ENCODE results near the gene C12orf54. TPM values are rescaled to one million over a fixed set of nuclear protein-coding genes. Genes with fewer than 3 reads are reported as not detected.
"Not testable (repeated sequence)": the region's sequence is repeated elsewhere in the genome, so short reads cannot be mapped to it uniquely, and the experiment has no call there.

Gene C12orf54
- total RNA-seq, 1 donor from 2014 or later, result not detected

DNA sequence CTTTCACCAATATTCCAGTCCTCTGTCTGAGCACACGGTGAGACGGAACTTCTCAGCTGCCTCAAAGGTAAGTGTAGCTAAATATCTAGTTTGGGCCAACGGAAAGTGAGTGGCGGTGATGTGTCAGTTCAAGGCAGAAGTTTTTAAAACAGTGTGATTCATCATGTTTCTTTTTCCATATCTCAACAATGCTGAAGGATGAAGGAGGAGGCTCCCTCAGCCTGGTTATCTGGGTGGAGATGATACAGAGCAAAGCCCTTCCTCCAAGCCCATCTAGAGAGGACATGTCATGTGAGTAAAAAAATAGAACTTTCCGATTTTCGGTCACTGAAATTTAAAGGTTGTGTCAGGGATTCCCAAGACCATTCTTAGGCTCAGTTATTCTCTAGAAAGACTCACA is 23.0 kb upstream of the C12orf54 start:
- no peak for DNase-seq (ENCODE audit: low spot score)
- Mint-ChIP-seq H3K36me3 (no peaks in the 10 kb centered on the region), H3K4me3 (no peak overlapping the region), H3K9me3 (no peaks in the 10 kb centered on the region), H3K27me3 (ENCODE audit: insufficient read depth, low read depth) (peaks cover 2% of the 10 kb centered on the region), H3K4me1 (no peaks in the 10 kb centered on the region), H3K27ac (no peak overlapping the region)
- no peaks in the 10 kb centered on the region for H3K79me2 ChIP-seq (ENCODE audit: low read depth)
- no peak overlapping the region for H3K4me2 ChIP-seq
- H3K9ac ChIP-seq, result no peak overlapping the region
- H3K27ac ChIP-seq, result no peak overlapping the region
- H3K9me3 ChIP-seq (ENCODE audit: low read depth), result no peaks in the 10 kb centered on the region
- H3K36me3 ChIP-seq, result no peaks in the 10 kb centered on the region
- H3K27me3 ChIP-seq, result no peaks in the 10 kb centered on the region
- no peak overlapping the region for H3K4me3 ChIP-seq
- no peaks in the 10 kb centered on the region for H4K20me1 ChIP-seq (ENCODE audit: low read depth)
- no peak overlapping the region for H2AFZ ChIP-seq (replicated peaks)
- H3F3A ChIP-seq (ENCODE audit: low read depth), result no peaks in the 10 kb centered on the region
- no peak for TF ChIP-seq EZH2phosphoT487 (IDR thresholded peaks at IDR 0.05)
- TF ChIP-seq, protein P1, sequence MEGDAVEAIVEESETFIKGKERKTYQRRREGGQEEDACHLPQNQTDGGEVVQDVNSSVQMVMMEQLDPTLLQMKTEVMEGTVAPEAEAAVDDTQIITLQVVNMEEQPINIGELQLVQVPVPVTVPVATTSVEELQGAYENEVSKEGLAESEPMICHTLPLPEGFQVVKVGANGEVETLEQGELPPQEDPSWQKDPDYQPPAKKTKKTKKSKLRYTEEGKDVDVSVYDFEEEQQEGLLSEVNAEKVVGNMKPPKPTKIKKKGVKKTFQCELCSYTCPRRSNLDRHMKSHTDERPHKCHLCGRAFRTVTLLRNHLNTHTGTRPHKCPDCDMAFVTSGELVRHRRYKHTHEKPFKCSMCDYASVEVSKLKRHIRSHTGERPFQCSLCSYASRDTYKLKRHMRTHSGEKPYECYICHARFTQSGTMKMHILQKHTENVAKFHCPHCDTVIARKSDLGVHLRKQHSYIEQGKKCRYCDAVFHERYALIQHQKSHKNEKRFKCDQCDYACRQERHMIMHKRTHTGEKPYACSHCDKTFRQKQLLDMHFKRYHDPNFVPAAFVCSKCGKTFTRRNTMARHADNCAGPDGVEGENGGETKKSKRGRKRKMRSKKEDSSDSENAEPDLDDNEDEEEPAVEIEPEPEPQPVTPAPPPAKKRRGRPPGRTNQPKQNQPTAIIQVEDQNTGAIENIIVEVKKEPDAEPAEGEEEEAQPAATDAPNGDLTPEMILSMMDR (IDR thresholded peaks at IDR 0.05), result no peak
- TF ChIP-seq EZH2 (IDR thresholded peaks at IDR 0.05), result no peak
- H3K4me1 ChIP-seq, result no peaks in the 10 kb centered on the region

DNA sequence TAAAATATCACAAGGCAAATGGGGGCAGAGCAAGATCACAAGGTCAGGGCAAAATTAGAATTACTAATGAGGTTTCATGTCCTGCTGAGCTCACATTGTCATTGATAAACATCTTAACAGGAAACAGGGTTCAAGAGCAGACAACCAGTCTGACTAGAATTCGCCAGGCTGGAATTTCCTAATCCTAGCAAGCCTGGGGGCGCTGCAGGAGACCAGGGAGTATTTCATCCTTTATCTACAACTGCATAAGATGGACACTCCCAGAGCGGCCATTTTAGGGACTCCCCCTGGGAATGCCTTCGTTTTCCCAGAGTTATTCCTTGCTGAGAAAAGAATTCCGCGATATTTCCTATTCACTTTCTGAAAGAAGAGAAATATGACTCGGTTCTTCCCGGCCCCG is 13.3 kb upstream of the C12orf54 start:
- DNase-seq (ENCODE audit: low spot score); H3K4me2 ChIP-seq; H3K4me1 ChIP-seq; H3K9me3 ChIP-seq (ENCODE audit: low read depth); H3K4me1 Mint-ChIP-seq; H3K36me3 Mint-ChIP-seq; H3K79me2 ChIP-seq (ENCODE audit: low read depth); H3K4me3 Mint-ChIP-seq; H3K4me3 ChIP-seq; H3K27ac ChIP-seq; H3K27ac Mint-ChIP-seq; H2AFZ ChIP-seq (replicated peaks); H4K20me1 ChIP-seq (ENCODE audit: low read depth); H3F3A ChIP-seq (ENCODE audit: low read depth); H3K36me3 ChIP-seq; H3K27me3 Mint-ChIP-seq (ENCODE audit: insufficient read depth, low read depth); H3K9ac ChIP-seq; H3K27me3 ChIP-seq: not testable (repeated sequence)
- peaks cover 44% of the 10 kb centered on the region for H3K9me3 Mint-ChIP-seq

DNA sequence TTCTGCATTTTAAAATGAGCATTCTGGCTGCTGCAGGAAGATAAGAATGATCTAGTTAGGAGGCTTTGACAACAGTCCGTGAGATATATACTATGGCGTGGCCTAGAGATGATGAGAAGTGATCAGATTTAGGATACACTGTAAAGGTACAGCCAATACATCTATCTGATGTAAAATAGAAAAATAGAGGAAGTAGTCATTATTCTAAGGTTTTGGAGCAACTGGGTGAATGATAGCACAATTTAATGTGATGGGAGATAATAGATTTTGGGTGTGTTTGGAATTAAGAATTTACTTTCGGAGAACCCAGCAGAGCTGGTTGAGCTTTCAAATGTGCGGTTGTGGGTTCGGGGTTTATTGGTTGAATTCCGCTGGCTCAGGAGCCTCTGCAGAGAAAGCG is 10.0 kb upstream of the C12orf54 start, which contains the start of gene ANP32D:
ANP32D (plus strand) TSS at position 301 of the 400 bp plus-strand sequence. CDS start 106 bp downstream, outside the sequence.
- H3K27ac ChIP-seq, result no peak within 1 kb of the TSS
- Mint-ChIP-seq H3K36me3 (peaks cover 3% of the 10 kb centered on the region), H3K27me3 (ENCODE audit: insufficient read depth, low read depth) (peaks cover 5% of the 10 kb centered on the region), H3K4me1 (no peaks in the 10 kb centered on the region), H3K4me3 (no peak within 1 kb of the TSS), H3K9me3 (peaks cover 43% of the 10 kb centered on the region), H3K27ac (no peak within 1 kb of the TSS)
- no peaks in the 10 kb centered on the region for H3K4me1 ChIP-seq
- H2AFZ ChIP-seq (replicated peaks), result no peak within 1 kb of the TSS
- no peak within 1 kb of the TSS for H3K4me3 ChIP-seq
- H3K79me2 ChIP-seq (ENCODE audit: low read depth), result no peaks in the 10 kb centered on the region
- H3K9me3 ChIP-seq (ENCODE audit: low read depth), result no peaks in the 10 kb centered on the region
- TF ChIP-seq, protein P1 (IDR thresholded peaks at IDR 0.05), result no peak
- TF ChIP-seq EZH2phosphoT487 (IDR thresholded peaks at IDR 0.05), result no peak
- TF ChIP-seq EZH2 (IDR thresholded peaks at IDR 0.05), result no peak
- H3K9ac ChIP-seq, result no peak within 1 kb of the TSS
- no peaks in the 10 kb centered on the region for H3K36me3 ChIP-seq
- H3F3A ChIP-seq (ENCODE audit: low read depth), result no peaks in the 10 kb centered on the region
- DNase-seq (ENCODE audit: low spot score), result no peak
- H3K4me2 ChIP-seq, result no peak within 1 kb of the TSS
- H4K20me1 ChIP-seq (ENCODE audit: low read depth), result no peaks in the 10 kb centered on the region
- no peaks in the 10 kb centered on the region for H3K27me3 ChIP-seq

DNA sequence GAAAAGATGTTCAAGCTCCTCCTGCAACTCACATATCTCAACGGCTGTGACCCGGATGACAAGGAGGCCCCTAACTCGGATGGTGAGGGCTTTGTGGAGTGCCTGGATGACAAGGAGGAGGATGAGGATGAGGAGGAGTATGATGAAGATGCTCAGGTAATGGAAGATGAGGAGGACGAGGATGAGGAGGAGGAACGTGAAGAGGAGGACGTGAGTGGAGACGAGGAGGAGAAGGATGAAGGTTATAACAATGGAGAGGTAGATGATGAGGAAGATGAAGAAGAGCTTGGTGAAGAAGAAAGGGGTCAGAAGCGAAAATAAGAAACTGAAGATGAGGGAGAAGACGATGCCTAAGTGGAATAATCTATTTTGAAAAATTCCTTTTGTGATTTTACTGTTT is 9.2 kb upstream of the C12orf54 start:
- no peak for DNase-seq (ENCODE audit: low spot score)
- no peaks in the 10 kb centered on the region for H3K27me3 ChIP-seq
- H3F3A ChIP-seq (ENCODE audit: low read depth), result no peaks in the 10 kb centered on the region
- Mint-ChIP-seq H3K4me1 (no peaks in the 10 kb centered on the region), H3K27me3 (ENCODE audit: insufficient read depth, low read depth) (peaks cover 5% of the 10 kb centered on the region), H3K36me3 (peaks cover 3% of the 10 kb centered on the region), H3K27ac (no peak overlapping the region), H3K4me3 (no peak overlapping the region), H3K9me3 (peaks cover 38% of the 10 kb centered on the region)
- no peak for TF ChIP-seq EZH2phosphoT487 (IDR thresholded peaks at IDR 0.05)
- TF ChIP-seq, protein P1 (IDR thresholded peaks at IDR 0.05), result no peak
- no peak for TF ChIP-seq EZH2 (IDR thresholded peaks at IDR 0.05)
- no peak overlapping the region for H2AFZ ChIP-seq (replicated peaks)
- H3K27ac ChIP-seq, result no peak overlapping the region
- no peaks in the 10 kb centered on the region for H3K79me2 ChIP-seq (ENCODE audit: low read depth)
- H4K20me1 ChIP-seq (ENCODE audit: low read depth), result no peaks in the 10 kb centered on the region
- H3K9me3 ChIP-seq (ENCODE audit: low read depth), result no peaks in the 10 kb centered on the region
- H3K4me2 ChIP-seq, result no peak overlapping the region
- H3K9ac ChIP-seq, result no peak overlapping the region
- no peak overlapping the region for H3K4me3 ChIP-seq
- H3K4me1 ChIP-seq, result no peaks in the 10 kb centered on the region
- no peaks in the 10 kb centered on the region for H3K36me3 ChIP-seq

DNA sequence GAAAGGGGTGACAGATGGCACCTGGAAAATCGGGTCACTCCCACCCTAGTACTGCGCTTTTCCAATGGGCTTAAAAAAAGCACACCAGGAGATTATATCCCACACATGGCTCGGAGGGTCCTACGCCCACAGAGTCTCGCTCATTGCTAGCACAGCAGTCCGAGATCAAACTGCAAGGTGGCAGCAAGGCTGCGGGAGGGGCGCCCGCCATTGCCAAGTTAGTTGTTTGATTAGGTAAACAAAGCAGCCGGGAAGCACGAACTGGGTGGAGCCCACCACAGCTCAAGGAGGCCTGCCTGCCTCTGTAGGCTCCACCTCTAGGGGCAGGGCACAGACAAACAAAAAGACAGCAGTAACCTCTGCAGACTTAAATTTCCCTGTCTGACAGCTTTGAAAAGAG is 7.8 kb upstream of the C12orf54 start:
- not testable (repeated sequence) for H3K4me1 ChIP-seq, H3K36me3 Mint-ChIP-seq

More for the DNA sequence above, 7.8 kb upstream of the C12orf54 start:
- H3K27ac Mint-ChIP-seq; H3K9ac ChIP-seq; H3K4me3 Mint-ChIP-seq; H3K4me2 ChIP-seq; H3K4me1 Mint-ChIP-seq; H3K27me3 Mint-ChIP-seq (ENCODE audit: insufficient read depth, low read depth); H3K9me3 ChIP-seq (ENCODE audit: low read depth); H3K36me3 ChIP-seq; H3K27me3 ChIP-seq; H3K27ac ChIP-seq; H4K20me1 ChIP-seq (ENCODE audit: low read depth); H3K79me2 ChIP-seq (ENCODE audit: low read depth); H3K4me3 ChIP-seq; DNase-seq (ENCODE audit: low spot score); H2AFZ ChIP-seq (replicated peaks); H3F3A ChIP-seq (ENCODE audit: low read depth): not testable (repeated sequence)
- H3K9me3 Mint-ChIP-seq, result peaks cover 28% of the 10 kb centered on the region
